Measurements from ENCODE around the gene DRG2. TPM values are rescaled to one million over a fixed set of nuclear protein-coding genes. Genes with fewer than 3 reads are reported as not detected.

The DRG2 gene
- polyA plus RNA-seq, 1 of the 3 experiments (the other 2 are of a cell fraction): 39.9 TPM

GRCh38 chr17:18105595-18105994 lies 17.8 kb downstream of the DRG2 start:
- TF ChIP-seq NRF1 (IDR thresholded peaks at IDR 0.05; ENCODE audit: low read depth, low read length): no peak
- TF ChIP-seq MEF2A (IDR thresholded peaks at IDR 0.05; ENCODE audit: borderline replicate concordance, low read depth): no peak
- no peak for TF ChIP-seq FOXM1 (IDR thresholded peaks at IDR 0.05; ENCODE audit: low read depth)
- TF ChIP-seq MXI1 (IDR thresholded peaks at IDR 0.05; ENCODE audit: low read depth, low read length): no peak
- TF ChIP-seq YY1 (IDR thresholded peaks at IDR 0.05; ENCODE audit: low read depth): no peak
- no peak for TF ChIP-seq RAD21 (IDR thresholded peaks at IDR 0.05; ENCODE audit: low read length)
- TF ChIP-seq USF1 (IDR thresholded peaks at IDR 0.05; ENCODE audit: borderline replicate concordance, low read depth): no peak
- WGBS (ENCODE audit: low lambda C conversion rate): 85% methylated on average over 3 of the region's 6 CpGs
- CTCF ChIA-PET: no interaction called here

GRCh38 chr17:18106211-18106610 lies 18.5 kb downstream of the DRG2 start:
- Histone ChIP-seq H3K9me2 (no peaks in the 10 kb centered on the region), H3K4me2 (no peak overlapping the region), H2AFZ (ENCODE audit: low read depth) (no peak overlapping the region), H3K27ac (ENCODE audit: low read depth in 2 of 2, low read length in 1 of 2) (no peak overlapping the region), H3K36me3 (replicated peaks in 1 of 2; ENCODE audit: control insufficient read depth in 1 of 2, insufficient read depth in 2 of 2, low read length in 1 of 2) (peaks cover 0 to 9% of the 10 kb centered on the region in 2 experiments), H3K9me3 (no peaks in the 10 kb centered on the region), H3K27me3 (ENCODE audit: insufficient read depth) (no peaks in the 10 kb centered on the region), H3F3A (replicated peaks; ENCODE audit: insufficient read depth) (no peaks in the 10 kb centered on the region), H3K4me3 (ENCODE audit: low read depth in 2 of 2, low read length in 1 of 2) (no peak overlapping the region), H3K79me2 (ENCODE audit: insufficient read depth) (no peaks in the 10 kb centered on the region), H3K9ac (no peak overlapping the region), H4K20me1 (ENCODE audit: insufficient read depth) (no peaks in the 10 kb centered on the region), H3K4me1 (ENCODE audit: control insufficient read depth in 1 of 2, insufficient read depth in 2 of 2, low read depth in 1 of 2, low read length in 1 of 2) (peaks cover 0 to 52% of the 10 kb centered on the region in 2 experiments; a peak in 1 of 4 replicates)
- no peak for TF ChIP-seq IRF3 (IDR thresholded peaks at IDR 0.05; ENCODE audit: low read depth, low read length)
- TF ChIP-seq SMC3 (IDR thresholded peaks at IDR 0.05; ENCODE audit: low read depth, low read length): no peak
- TF ChIP-seq NRF1 (IDR thresholded peaks at IDR 0.05; ENCODE audit: low read depth, low read length): no peak
- no peak for TF ChIP-seq USF2 (IDR thresholded peaks at IDR 0.05; ENCODE audit: borderline replicate concordance, low read depth, low read length)
- no peak for TF ChIP-seq FOXJ3 (CRISPR knock-in tag; IDR thresholded peaks at IDR 0.05)
- TF ChIP-seq MXI1 (IDR thresholded peaks at IDR 0.05; ENCODE audit: low read depth, low read length): no peak
- no peak for TF ChIP-seq CHD2 (IDR thresholded peaks at IDR 0.05; ENCODE audit: low read length, partially characterized antibody)
- no peak for TF ChIP-seq RFX5 (IDR thresholded peaks at IDR 0.05; ENCODE audit: low read length)
- no peak for TF ChIP-seq NFIC (IDR thresholded peaks at IDR 0.05; ENCODE audit: borderline replicate concordance)
- no peak for TF ChIP-seq TAF1 (IDR thresholded peaks at IDR 0.05; ENCODE audit: borderline replicate concordance, low read depth, low read length)
- no peak for DNase-seq
- ChIA-PET CTCF (no interaction called here), POLR2A (no interaction called here)
- 96% methylated on average over 5 of the region's 9 CpGs for WGBS (ENCODE audit: low lambda C conversion rate)

More at GRCh38 chr17:18105595-18105994, 17.8 kb downstream of the DRG2 start:
- H3K9me2 ChIP-seq: no peaks in the 10 kb centered on the region
- no peaks in the 10 kb centered on the region for H3F3A ChIP-seq (replicated peaks; ENCODE audit: insufficient read depth)
- DNase-seq: no peak
- peaks cover 0 to 59% of the 10 kb centered on the region in 2 experiments; a peak in 2 of 4 replicates for H3K4me1 ChIP-seq (ENCODE audit: control insufficient read depth in 1 of 2, insufficient read depth in 2 of 2, low read depth in 1 of 2, low read length in 1 of 2)
- H2AFZ ChIP-seq (ENCODE audit: low read depth): no peak overlapping the region
- H3K27me3 ChIP-seq (ENCODE audit: insufficient read depth): no peaks in the 10 kb centered on the region
- no peak overlapping the region for H3K4me2 ChIP-seq
- H3K4me3 ChIP-seq (ENCODE audit: low read depth in 2 of 2, low read length in 1 of 2): no peak overlapping the region
- no peak overlapping the region for H3K27ac ChIP-seq (ENCODE audit: low read depth in 2 of 2, low read length in 1 of 2)
- POLR2A ChIA-PET: no interaction called here
- no peak overlapping the region for H3K9ac ChIP-seq
- no peaks in the 10 kb centered on the region for H3K79me2 ChIP-seq (ENCODE audit: insufficient read depth)
- no peaks in the 10 kb centered on the region for H3K9me3 ChIP-seq
- H3K36me3 ChIP-seq (replicated peaks in 1 of 2; ENCODE audit: control insufficient read depth in 1 of 2, insufficient read depth in 2 of 2, low read length in 1 of 2): peaks cover 0 to 14% of the 10 kb centered on the region in 2 experiments
- H4K20me1 ChIP-seq (ENCODE audit: insufficient read depth): no peaks in the 10 kb centered on the region
